ENCODE measurements around the gene CFAP73. TPM values are rescaled to one million over a fixed set of nuclear protein-coding genes. Genes with fewer than 3 reads are reported as not detected.

CFAP73 gene
- total and polyA plus RNA-seq, 8 donors = 0.44 to 5.7 (median 1.6) TPM; not detected in 4

- intact Hi-C loops (cut with DNase I; ENCODE audit: low total_unique reads) = no loop called here
- H3K27me3 ChIP-seq = peaks cover 4 to 28% (median 16%) of the 10 kb centered on the region in 3 donors
- peaks cover 52 to 68% (median 65%) of the 10 kb centered on the region in 4 donors for H3K36me3 ChIP-seq
- DNase-seq = no peak
- peaks cover 8 to 18% (median 14%) of the 10 kb centered on the region in 4 donors for H3K4me1 ChIP-seq
- H3K27ac ChIP-seq = no peak overlapping the region
- TF ChIP-seq CTCF (IDR thresholded peaks at IDR 0.05) (no peak), POLR2AphosphoS5 (IDR thresholded peaks at IDR 0.05) (no peak), POLR2A (IDR thresholded peaks at IDR 0.05) (no peak), EP300 (IDR thresholded peaks at IDR 0.05) (no peak)
- 95 to 97% (median 96%) methylated on average over 15 to 26 of the region's 26 CpGs for WGBS, 5 donors
- H3K4me3 ChIP-seq = no peak overlapping the region
- no peaks in the 10 kb centered on the region for H3K9me3 ChIP-seq
Observed at GRCh38 chr12:113158439-113159203, 9.1 kb downstream of the CFAP73 start.

GRCh38 chr12:113159937-113160336 lies 10.4 kb downstream of the CFAP73 start:
- H3K4me1 ChIP-seq = peaks cover 0 to 5% (median 3%) of the 10 kb centered on the region in 4 donors
- intact Hi-C loops (cut with DNase I; ENCODE audit: low total_unique reads) = no loop called here
- no peak for TF ChIP-seq CTCF (IDR thresholded peaks at IDR 0.05)
- TF ChIP-seq POLR2A (IDR thresholded peaks at IDR 0.05) = no peak
- no peak for TF ChIP-seq POLR2AphosphoS5 (IDR thresholded peaks at IDR 0.05)
- no peak for TF ChIP-seq EP300 (IDR thresholded peaks at IDR 0.05)
- WGBS, 5 donors = 91 to 98% (median 93%) methylated on average over 4 to 7 of the region's 7 CpGs
- no peak overlapping the region for H3K27ac ChIP-seq
- H3K4me3 ChIP-seq = no peak overlapping the region
- H3K9me3 ChIP-seq = no peaks in the 10 kb centered on the region
- H3K27me3 ChIP-seq = peaks cover 4 to 15% (median 4%) of the 10 kb centered on the region in 3 donors
- H3K36me3 ChIP-seq = peaks cover 65 to 81% (median 79%) of the 10 kb centered on the region in 4 donors
- DNase-seq = no peak

- Histone ChIP-seq H3K27ac (no peak overlapping the region), H3K9me3 (no peaks in the 10 kb centered on the region), H3K27me3 (no peaks in the 10 kb centered on the region), H3K36me3 (peaks cover 81 to 97% (median 94%) of the 10 kb centered on the region in 4 donors), H3K4me1 (no peaks in the 10 kb centered on the region), H3K4me3 (no peak overlapping the region)
- DNase-seq = peak in 1 of 2 donors; percentile 65
- intact Hi-C loops (cut with DNase I; ENCODE audit: low total_unique reads) = no loop called here
- no peak for TF ChIP-seq POLR2AphosphoS5 (IDR thresholded peaks at IDR 0.05)
- TF ChIP-seq CTCF (IDR thresholded peaks at IDR 0.05) = no peak
- no peak for TF ChIP-seq EP300 (IDR thresholded peaks at IDR 0.05)
- no peak for TF ChIP-seq POLR2A (IDR thresholded peaks at IDR 0.05)
- WGBS, 5 donors = 75 to 83% (median 78%) methylated on average over 15 to 26 of the region's 26 CpGs
Observed at GRCh38 chr12:113161415-113162016, 12.0 kb downstream of the CFAP73 start.

- H3K4me1 ChIP-seq = no peaks in the 10 kb centered on the region
- H3K4me3 ChIP-seq = no peak overlapping the region
- intact Hi-C loops (cut with DNase I; ENCODE audit: low total_unique reads) = no loop called here
- TF ChIP-seq EP300 (IDR thresholded peaks at IDR 0.05) (no peak), POLR2A (IDR thresholded peaks at IDR 0.05) (no peak), CTCF (IDR thresholded peaks at IDR 0.05) (no peak), POLR2AphosphoS5 (IDR thresholded peaks at IDR 0.05) (no peak)
- peaks cover 86 to 100% (median 100%) of the 10 kb centered on the region in 4 donors for H3K36me3 ChIP-seq
- 69 to 87% (median 87%) methylated on average over 6 to 25 of the region's 25 CpGs for WGBS, 5 donors
- H3K9me3 ChIP-seq = no peaks in the 10 kb centered on the region
- H3K27ac ChIP-seq = no peak overlapping the region
- peak in 1 of 2 donors; percentile 42 for DNase-seq
- no peaks in the 10 kb centered on the region for H3K27me3 ChIP-seq
Observed at GRCh38 chr12:113162102-113163029, 12.8 kb downstream of the CFAP73 start.
